Dendritic cell treated with granulocyte-macrophage colony-stimulating factor and Interleukin-4, amounts not matched to agents 40 ng/mL and 50 ng/mL, for 4 days (primary cell): ENCODE measurements around the gene CYP1A1.
A peak's percentile ranks its signal among the peaks of the same experiment; 100 is the strongest.

Experiments
- H3K27ac Mint-ChIP-seq: one replicate; pipeline ENCODE4 v1.8.0; 2022; ENCODE audit warnings: mild to moderate bottlenecking, mixed read lengths
- H3K27me3 Mint-ChIP-seq: one replicate; pipeline ENCODE4 v1.8.0; 2022; ENCODE audit warnings: mild to moderate bottlenecking, mixed read lengths
- H3K36me3 Mint-ChIP-seq: one replicate; pipeline ENCODE4 v1.8.0; 2022; ENCODE audit warnings: low read depth, mixed read lengths
- H3K4me1 Mint-ChIP-seq: one replicate; pipeline ENCODE4 v1.8.0; 2022; ENCODE audit warnings: low read depth, mixed read lengths
- H3K4me3 Mint-ChIP-seq: one replicate; pipeline ENCODE4 v1.8.0; 2022; ENCODE audit warnings: mild to moderate bottlenecking, moderate library complexity, mixed read lengths
- H3K9me3 Mint-ChIP-seq: one replicate; pipeline ENCODE4 v1.8.0; 2022; ENCODE audit warnings: mixed read lengths
- intact Hi-C: fragments of 100-400 bp; cut with micrococcal nuclease; formaldehyde crosslinking; loops from one replicate; pipeline ENCODE4 v1.15.0; 2022

Gene CYP1A1

DNA sequence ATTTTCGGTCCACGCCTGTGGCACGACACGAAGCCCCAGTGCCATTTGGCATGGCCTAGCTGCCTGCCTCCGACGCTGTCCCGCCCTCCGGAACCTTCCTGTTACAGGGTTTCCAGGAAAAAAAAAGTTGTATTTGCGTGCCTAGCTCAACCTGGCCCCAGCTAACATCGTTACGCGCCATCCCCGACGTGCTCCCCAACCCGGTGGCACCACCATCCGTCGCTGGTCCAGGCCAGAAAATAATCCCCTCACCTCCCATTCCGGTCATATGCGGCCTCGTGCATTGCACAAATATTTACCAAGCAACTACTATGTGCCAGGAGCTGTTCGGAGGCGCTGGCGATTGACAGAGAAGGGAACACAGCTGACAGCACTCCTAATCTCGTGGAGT lies 1.4 kb upstream of the CYP1A1 start:
- no peak overlapping the region for H3K27ac Mint-ChIP-seq
- intact Hi-C loops, result no loop called here
- H3K36me3 Mint-ChIP-seq, result no peaks in the 10 kb centered on the region
- H3K27me3 Mint-ChIP-seq, result peaks cover 66% of the 10 kb centered on the region
- peaks cover 18% of the 10 kb centered on the region for H3K4me1 Mint-ChIP-seq
- H3K9me3 Mint-ChIP-seq, result no peaks in the 10 kb centered on the region
- H3K4me3 Mint-ChIP-seq, result peak overlapping the region; percentile 63

GRCh38 chr15:74725845-74726773 lies 781 bp upstream of the CYP1A1 start:
- Mint-ChIP-seq H3K36me3 (no peaks in the 10 kb centered on the region), H3K4me3 (peak overlapping the region; percentile 63), H3K27me3 (peaks cover 63% of the 10 kb centered on the region), H3K4me1 (peaks cover 18% of the 10 kb centered on the region), H3K9me3 (no peaks in the 10 kb centered on the region), H3K27ac (no peak overlapping the region)
- intact Hi-C loops, result no loop called here

DNA sequence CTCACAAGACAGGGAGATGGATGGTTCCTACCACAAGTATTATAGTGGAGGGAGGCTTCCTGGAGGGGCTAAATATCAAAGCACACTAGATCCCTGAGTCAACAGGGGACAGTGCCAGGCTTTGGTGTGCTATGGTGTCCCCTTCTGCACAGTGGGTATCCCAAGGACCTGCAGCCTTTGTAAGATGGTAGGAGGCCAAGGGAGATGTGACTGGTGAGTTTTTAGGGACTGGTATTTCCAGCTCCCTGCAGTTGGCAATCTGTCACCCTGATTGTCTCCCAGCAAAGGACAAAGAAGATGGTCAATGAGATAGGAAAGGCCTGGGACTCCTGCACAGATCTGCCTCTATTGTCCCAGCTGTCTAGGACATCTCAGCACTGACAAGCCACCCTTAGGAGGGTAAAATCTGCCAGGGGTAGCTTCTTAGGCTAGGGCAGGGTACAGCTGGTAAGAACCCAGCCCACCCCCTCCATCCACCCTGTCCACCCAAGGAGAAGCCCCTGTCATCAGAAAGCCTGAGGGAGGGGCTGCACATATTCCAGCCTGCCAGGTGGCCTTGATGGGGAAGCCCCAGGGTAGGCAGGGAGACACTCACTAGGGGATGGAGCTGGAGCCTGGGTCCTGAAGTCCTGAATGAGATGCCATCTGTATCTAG lies 631 bp downstream of the CYP1A1 start:
- Mint-ChIP-seq H3K9me3 (no peaks in the 10 kb centered on the region), H3K4me1 (peaks cover 18% of the 10 kb centered on the region), H3K27me3 (peaks cover 57% of the 10 kb centered on the region), H3K4me3 (peak overlapping the region; percentile 63), H3K27ac (no peak overlapping the region), H3K36me3 (no peaks in the 10 kb centered on the region)
- intact Hi-C loops, result no loop called here

DNA sequence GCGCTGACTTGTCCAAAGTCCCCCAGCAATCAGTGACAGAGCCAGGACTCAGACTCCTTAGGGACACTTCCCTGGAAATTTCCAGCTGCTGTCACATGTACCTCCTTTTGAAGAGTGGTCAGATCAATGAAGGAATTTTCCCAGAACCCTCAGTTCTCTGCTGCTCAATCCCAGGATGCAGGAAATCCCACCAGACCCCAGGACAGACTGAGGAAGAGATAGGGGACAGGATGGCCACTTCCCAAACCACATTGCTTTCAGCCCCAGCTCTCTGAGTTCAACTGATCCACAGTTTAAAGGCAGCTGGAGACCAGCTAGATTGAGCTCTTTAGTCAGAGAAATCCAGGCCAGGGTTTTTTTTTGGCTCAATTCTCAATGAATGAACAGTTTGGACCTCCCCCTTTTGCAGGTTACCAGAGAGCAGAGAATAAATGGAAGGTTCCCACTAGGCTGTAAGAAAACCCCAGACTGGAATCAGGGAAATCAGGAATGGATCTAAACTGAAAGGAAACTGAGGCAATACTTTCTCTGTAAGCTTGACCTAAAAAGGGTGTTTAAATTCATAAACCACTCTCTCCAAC lies 1.5 kb downstream of the CYP1A1 start:
- Mint-ChIP-seq H3K27me3 (peaks cover 57% of the 10 kb centered on the region), H3K4me1 (peaks cover 18% of the 10 kb centered on the region), H3K27ac (no peak overlapping the region), H3K4me3 (no peak overlapping the region), H3K36me3 (no peaks in the 10 kb centered on the region), H3K9me3 (no peaks in the 10 kb centered on the region)
- intact Hi-C loops, result no loop called here

GRCh38 chr15:74723187-74723586 lies 2.1 kb downstream of the CYP1A1 start:
- H3K9me3 Mint-ChIP-seq, result no peaks in the 10 kb centered on the region
- H3K36me3 Mint-ChIP-seq, result no peaks in the 10 kb centered on the region
- H3K4me1 Mint-ChIP-seq, result peaks cover 18% of the 10 kb centered on the region
- H3K4me3 Mint-ChIP-seq, result no peak overlapping the region
- H3K27me3 Mint-ChIP-seq, result peaks cover 50% of the 10 kb centered on the region
- intact Hi-C loops, result no loop called here
- H3K27ac Mint-ChIP-seq, result no peak overlapping the region

DNA sequence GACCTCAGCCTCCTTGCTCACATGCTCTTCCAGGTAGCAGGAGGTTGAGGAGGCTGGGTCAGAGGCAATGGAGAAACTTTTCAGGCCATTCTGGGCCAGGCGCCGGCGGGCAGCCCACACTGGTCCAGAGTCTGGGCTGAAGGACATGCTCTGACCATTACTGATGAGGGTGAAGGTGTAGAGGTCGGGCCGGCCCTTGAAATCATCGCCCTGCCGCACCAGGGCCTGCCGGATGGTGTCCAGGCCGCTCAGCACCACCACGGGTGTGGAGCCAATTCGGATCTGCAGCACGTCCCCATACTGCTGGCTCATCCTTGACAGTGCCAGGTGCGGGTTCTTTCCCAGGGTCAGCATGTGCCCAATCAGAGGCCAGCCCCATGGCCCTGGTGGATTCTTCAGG lies 2.7 kb downstream of the CYP1A1 start:
- intact Hi-C loops, result no loop called here
- no peaks in the 10 kb centered on the region for H3K36me3 Mint-ChIP-seq
- H3K4me1 Mint-ChIP-seq, result peaks cover 17% of the 10 kb centered on the region
- H3K27ac Mint-ChIP-seq, result no peak overlapping the region
- H3K27me3 Mint-ChIP-seq, result peaks cover 44% of the 10 kb centered on the region
- H3K4me3 Mint-ChIP-seq, result no peak overlapping the region
- H3K9me3 Mint-ChIP-seq, result no peaks in the 10 kb centered on the region

DNA sequence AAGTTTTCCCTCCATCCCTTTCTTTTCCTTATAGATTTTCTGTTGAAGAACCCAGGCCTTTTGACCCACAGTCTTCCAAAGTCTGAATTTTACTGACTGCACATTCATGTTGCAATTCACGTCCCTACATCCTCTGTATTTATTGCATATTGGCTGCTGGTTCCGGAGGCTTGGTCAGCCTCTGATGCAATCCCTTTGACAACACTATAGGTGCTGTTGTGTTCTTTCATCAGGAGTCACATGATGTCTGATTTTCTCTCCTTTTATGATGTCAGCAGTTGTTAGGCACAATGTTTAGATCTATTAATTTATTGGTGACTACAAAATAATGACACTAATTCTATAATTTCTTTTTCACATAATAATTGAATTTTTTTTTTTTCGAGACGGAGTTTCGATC lies 8.7 kb downstream of the CYP1A1 start:
- H3K9me3 Mint-ChIP-seq, result no peaks in the 10 kb centered on the region

DNA sequence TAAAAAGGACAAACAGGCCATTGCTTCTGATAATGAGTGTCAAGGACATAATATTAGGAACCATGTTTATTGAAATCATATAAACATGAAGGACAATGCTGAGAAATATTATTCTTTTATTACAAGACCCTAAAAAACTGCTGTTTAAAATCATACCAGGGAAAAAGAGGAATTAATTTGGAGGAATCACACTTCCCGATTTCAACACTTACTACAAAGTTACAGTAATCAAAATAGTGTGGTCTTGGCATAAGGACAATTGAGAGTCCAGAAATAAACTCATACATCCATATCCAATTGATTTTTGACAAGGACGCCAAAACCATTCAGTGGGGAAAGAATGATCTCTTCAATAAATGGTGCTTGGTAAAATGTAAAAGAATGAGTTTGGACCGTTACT lies 13.0 kb downstream of the CYP1A1 start:
- Mint-ChIP-seq H3K4me1 (peaks cover 52% of the 10 kb centered on the region), H3K36me3 (no peaks in the 10 kb centered on the region), H3K27me3 (no peaks in the 10 kb centered on the region), H3K4me3 (no peak overlapping the region), H3K27ac (no peak overlapping the region), H3K9me3 (peaks cover 7% of the 10 kb centered on the region)
- intact Hi-C loops, result no loop called here

More for the DNA sequence above, 8.7 kb downstream of the CYP1A1 start:
- peaks cover 19% of the 10 kb centered on the region for H3K4me1 Mint-ChIP-seq
- no peak overlapping the region for H3K27ac Mint-ChIP-seq
- no peak overlapping the region for H3K4me3 Mint-ChIP-seq
- intact Hi-C loops, result no loop called here
- no peaks in the 10 kb centered on the region for H3K27me3 Mint-ChIP-seq
- no peaks in the 10 kb centered on the region for H3K36me3 Mint-ChIP-seq

DNA sequence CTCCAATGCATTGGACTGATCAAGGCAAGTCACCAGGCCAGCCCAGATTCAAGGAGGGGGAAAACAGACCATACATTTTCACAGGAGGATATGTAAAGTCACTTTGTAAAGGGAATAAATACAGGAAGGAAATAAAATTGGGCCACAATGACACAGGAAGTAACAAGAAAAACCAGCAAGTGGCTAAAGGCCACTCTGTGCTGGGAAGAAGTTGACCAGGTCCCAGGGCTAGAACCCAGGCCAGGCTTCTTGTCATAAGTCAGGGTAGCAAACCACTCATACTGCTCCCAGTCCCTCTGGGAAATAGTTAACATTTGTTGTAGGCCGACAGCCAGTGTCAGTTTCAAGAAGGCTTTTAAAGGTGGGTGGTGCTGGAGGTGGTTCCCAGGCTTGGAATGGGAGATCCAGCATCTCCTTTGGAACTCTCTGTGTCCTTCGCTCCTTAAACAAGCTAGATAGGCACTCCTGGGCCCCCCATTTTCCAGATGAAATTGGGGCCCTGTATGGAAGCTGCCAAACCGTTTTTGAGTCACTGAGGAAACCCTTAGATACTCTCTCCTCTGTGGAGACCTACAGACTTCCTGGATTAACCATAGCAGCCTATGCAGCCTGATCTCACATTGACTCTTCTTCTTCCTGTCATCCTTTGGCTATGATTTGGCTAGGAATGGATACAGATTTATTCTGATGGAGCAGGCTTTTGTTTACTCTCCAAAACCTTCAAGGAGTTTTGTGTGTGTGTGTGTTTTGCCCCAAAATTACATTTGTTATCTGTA lies 14.8 kb downstream of the CYP1A1 start:
- intact Hi-C loops, result no loop called here
- Mint-ChIP-seq H3K4me1 (peaks cover 52% of the 10 kb centered on the region), H3K4me3 (no peak overlapping the region), H3K27ac (peak overlapping the region; percentile 33), H3K27me3 (peaks cover 1% of the 10 kb centered on the region), H3K9me3 (peaks cover 7% of the 10 kb centered on the region), H3K36me3 (no peaks in the 10 kb centered on the region)

DNA sequence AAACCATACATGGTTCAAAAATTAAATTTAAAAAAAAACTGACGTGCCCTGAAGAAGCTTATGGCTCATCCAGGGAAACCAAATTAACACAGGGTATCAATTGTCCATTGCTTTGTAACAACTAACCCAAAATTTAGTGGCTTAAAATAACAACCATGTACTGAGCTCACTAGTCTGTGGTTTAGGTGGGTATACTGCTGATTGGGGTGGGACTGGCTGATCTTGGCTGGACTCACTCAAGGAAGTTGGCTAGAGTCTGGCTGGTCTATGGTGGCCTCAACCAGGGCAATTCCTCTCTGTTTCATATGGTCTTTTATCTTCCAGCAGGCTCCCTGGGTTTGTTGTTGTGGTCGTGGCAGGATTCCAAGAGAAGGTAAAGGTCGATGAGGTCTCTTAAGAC lies 15.4 kb downstream of the CYP1A1 start:
- H3K9me3 Mint-ChIP-seq, result peaks cover 7% of the 10 kb centered on the region
- peaks cover 56% of the 10 kb centered on the region for H3K4me1 Mint-ChIP-seq
- intact Hi-C loops, result no loop called here
- H3K27ac Mint-ChIP-seq, result peak overlapping the region; percentile 33
- H3K36me3 Mint-ChIP-seq, result no peaks in the 10 kb centered on the region
- H3K4me3 Mint-ChIP-seq, result no peak overlapping the region
- peaks cover 1% of the 10 kb centered on the region for H3K27me3 Mint-ChIP-seq

GRCh38 chr15:74709011-74709410 lies 16.3 kb downstream of the CYP1A1 start:
- intact Hi-C loops, result no loop called here
- Mint-ChIP-seq H3K36me3 (no peaks in the 10 kb centered on the region), H3K4me3 (no peak overlapping the region), H3K27ac (no peak overlapping the region), H3K9me3 (peaks cover 7% of the 10 kb centered on the region), H3K4me1 (peaks cover 56% of the 10 kb centered on the region), H3K27me3 (peaks cover 1% of the 10 kb centered on the region)

- Mint-ChIP-seq H3K36me3 (peaks cover 7% of the 10 kb centered on the region), H3K4me3 (peak overlapping the region; percentile 99), H3K27ac (no peak overlapping the region), H3K4me1 (peaks cover 30% of the 10 kb centered on the region), H3K9me3 (no peaks in the 10 kb centered on the region), H3K27me3 (peaks cover 15% of the 10 kb centered on the region)
- intact Hi-C loops, result no loop called here
These were observed 28.5 kb downstream of the CYP1A1 start for GRCh38 chr15:74696808-74697207.

GRCh38 chr15:74696398-74696729 lies 29.0 kb downstream of the CYP1A1 start:
- H3K4me3 Mint-ChIP-seq, result peak overlapping the region; percentile 99
- H3K27ac Mint-ChIP-seq, result peak overlapping the region; percentile 94
- H3K27me3 Mint-ChIP-seq, result peaks cover 11% of the 10 kb centered on the region
- H3K9me3 Mint-ChIP-seq, result no peaks in the 10 kb centered on the region
- intact Hi-C loops, result no loop called here
- H3K4me1 Mint-ChIP-seq, result peaks cover 30% of the 10 kb centered on the region
- H3K36me3 Mint-ChIP-seq, result peaks cover 7% of the 10 kb centered on the region
